SK-N-SH treated with all-trans-retinoic acid at 6 μM for 48 hours (cell line): ENCODE results near the gene PRX.

Experiments used
- BACH2 ChIP-seq: fragments of 250-450 bp; sonication (Bioruptor Pico); IDR thresholded peaks from 2 replicates; pipeline ENCODE4 v1.9.0; 2021; ENCODE audit warnings: mild to moderate bottlenecking, borderline replicate concordance
- CREB5 ChIP-seq: fragments of 250-450 bp; sonication (Bioruptor Pico); IDR thresholded peaks from 2 replicates; pipeline ENCODE4 v1.5.1; 2020; ENCODE audit warnings: low read depth, mild to moderate bottlenecking, moderate library complexity
- ISL1 ChIP-seq: fragments of 250-450 bp; sonication (Bioruptor Pico); IDR thresholded peaks from 2 replicates; pipeline ENCODE4 v2.1.2; 2022; ENCODE audit warnings: mild to moderate bottlenecking, moderate library complexity
- OSR1 ChIP-seq: fragments of 250-450 bp; sonication (Bioruptor Pico); IDR thresholded peaks from 2 replicates; pipeline ENCODE4 v1.8.0; 2022; ENCODE audit warnings: moderate library complexity, mild to moderate bottlenecking, inconsistent platforms
- PATZ1 ChIP-seq: fragments of 250-450 bp; sonication (Bioruptor Pico); IDR thresholded peaks from 2 replicates; pipeline ENCODE4 v1.8.0; 2020; ENCODE audit warnings: mild to moderate bottlenecking, moderate library complexity, borderline replicate concordance
- POU6F1 ChIP-seq: fragments of 250-450 bp; sonication (Bioruptor Pico); IDR thresholded peaks from 2 replicates; pipeline ENCODE4 v1.8.0; 2021; ENCODE audit warnings: low read depth, mild to moderate bottlenecking, moderate library complexity, borderline replicate concordance
- RARB ChIP-seq: fragments of 250-450 bp; sonication (Bioruptor Pico); IDR thresholded peaks from 2 replicates; pipeline ENCODE4 v1.8.0; 2021; ENCODE audit warnings: mild to moderate bottlenecking, moderate library complexity
- TCF4 ChIP-seq: fragments of 250-450 bp; sonication (Bioruptor Pico); IDR thresholded peaks from 2 replicates; pipeline ENCODE4 v1.8.0; 2021; ENCODE audit warnings: mild to moderate bottlenecking, moderate library complexity, borderline replicate concordance
- TOX ChIP-seq: fragments of 250-450 bp; sonication (Bioruptor Pico); IDR thresholded peaks from 2 replicates; pipeline ENCODE4 v1.8.0; 2021; ENCODE audit warnings: mild to moderate bottlenecking, moderate library complexity, borderline replicate concordance
- TSHZ2 ChIP-seq: fragments of 250-450 bp; sonication (Bioruptor Pico); IDR thresholded peaks from 2 replicates; pipeline ENCODE4 v1.5.0; 2020; ENCODE audit warnings: mild to moderate bottlenecking, moderate library complexity
- ZFP3 ChIP-seq: fragments of 250-450 bp; sonication (Bioruptor Pico); IDR thresholded peaks from 2 replicates; pipeline ENCODE4 v1.5.0; 2020; ENCODE audit warnings: mild to moderate bottlenecking, moderate library complexity
- ZNF565 ChIP-seq: fragments of 450-650 bp; formaldehyde crosslinking; conservative IDR thresholded peaks from 2 replicates; pipeline ENCODE4 v1.5.0; 2020; ENCODE audit warnings: low read depth, mild to moderate bottlenecking, moderate library complexity
- ZNF8 ChIP-seq: fragments of 450-650 bp; formaldehyde crosslinking; IDR thresholded peaks from 2 replicates; pipeline ENCODE4 v1.5.0; 2020; ENCODE audit warnings: mild to moderate bottlenecking, moderate library complexity

GRCh38 chr19:40457048-40457447, 43.9 kb upstream of the PRX start:
- TF ChIP-seq ZNF565 (no peak), PATZ1 (no peak), ZNF8 (CRISPR knock-in tag) (no peak), TCF4 (CRISPR knock-in tag) (no peak), CREB5 (CRISPR knock-in tag) (no peak), OSR1 (CRISPR knock-in tag) (no peak), TOX (CRISPR knock-in tag) (no peak), POU6F1 (no peak), TSHZ2 (CRISPR knock-in tag) (no peak), ZFP3 (no peak), RARB (CRISPR knock-in tag) (no peak), ISL1 (no peak), BACH2 (CRISPR knock-in tag) (no peak)
